HG03025 (cell line): ENCODE measurements around the gene ARRDC4.
"Not testable (repeated sequence)": the region's sequence is repeated elsewhere in the genome, so short reads cannot be mapped to it uniquely, and the experiment has no call there.

ENCODE experiments used
- ATAC-seq: cut with Tn5 transposase; IDR thresholded peaks from one replicate; pipeline ENCODE4 v1.9.1; 2021; ENCODE audit warnings: mild to moderate bottlenecking, moderate library complexity; ENCODE audit not compliant: unreplicated experiment, low FRiP score

Gene ARRDC4

GRCh38 chr15:97963779-97964178 lies 3.3 kb downstream of the ARRDC4 start:
- ATAC-seq: no peak

GRCh38 chr15:97966246-97966645 lies 5.7 kb downstream of the ARRDC4 start:
- ATAC-seq: no peak

DNA sequence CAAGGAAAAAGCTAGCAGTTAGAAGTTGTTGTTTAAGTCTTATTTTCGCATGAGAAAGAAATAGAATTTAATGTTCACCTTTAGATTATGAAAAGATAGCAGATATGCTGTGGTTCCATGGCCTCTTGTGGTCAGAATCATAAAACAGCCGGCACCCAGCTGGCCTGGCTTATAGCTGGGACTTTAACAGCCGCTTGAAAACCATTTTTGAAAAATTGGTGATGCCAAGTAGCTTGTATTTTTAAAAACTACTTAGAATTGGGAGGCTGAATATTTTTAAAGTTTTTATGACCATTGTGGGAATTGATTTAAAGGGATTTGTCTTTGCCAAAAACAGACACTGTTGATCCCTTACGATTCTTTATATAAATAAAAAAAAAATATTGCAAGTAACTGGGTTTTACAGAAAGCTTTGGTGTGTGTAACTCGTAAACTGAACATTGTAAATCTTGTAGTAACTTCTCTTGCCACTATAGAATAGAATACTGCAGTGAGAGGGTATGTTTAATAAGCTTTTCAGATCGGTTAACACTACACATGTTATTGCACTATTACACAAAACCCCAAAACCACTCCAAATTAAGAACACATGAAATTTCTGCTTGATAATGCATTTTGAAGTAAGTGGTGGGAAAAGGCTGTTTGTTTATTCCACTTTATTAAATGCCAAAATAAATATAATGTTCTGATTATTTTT lies 6.6 kb downstream of the ARRDC4 start:
- ATAC-seq: no peak

- no peak for ATAC-seq
Measured at GRCh38 chr15:97967881-97968280, 7.4 kb downstream of the ARRDC4 start.

- ATAC-seq: no peak
Measured at GRCh38 chr15:97968380-97968779, 7.9 kb downstream of the ARRDC4 start.

- ATAC-seq: no peak
Measured at GRCh38 chr15:97972366-97972765, 11.9 kb downstream of the ARRDC4 start.

DNA sequence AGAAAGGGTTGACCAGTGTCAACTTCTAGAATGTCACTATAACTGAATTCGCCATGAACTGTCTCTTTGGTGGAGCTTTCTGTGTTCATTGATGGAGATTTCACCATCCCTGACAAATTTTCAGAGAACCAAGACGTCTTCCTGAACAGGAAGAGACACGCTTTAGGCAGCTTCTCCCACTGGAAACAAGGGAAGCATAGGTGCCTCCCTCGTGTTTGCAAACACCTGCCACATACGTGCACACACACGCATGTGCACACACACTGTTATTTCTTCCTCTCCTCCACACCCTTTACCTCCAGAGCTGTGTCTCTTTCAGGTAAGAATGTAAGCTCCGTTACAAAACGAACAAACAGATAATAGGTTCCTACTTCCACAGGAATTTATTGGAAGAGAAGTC lies 15.6 kb downstream of the ARRDC4 start:
- ATAC-seq: no peak

- ATAC-seq: no peak
Measured at GRCh38 chr15:97976766-97977503, 16.4 kb downstream of the ARRDC4 start.

GRCh38 chr15:97977734-97978133 lies 17.2 kb downstream of the ARRDC4 start:
- ATAC-seq: no peak

DNA sequence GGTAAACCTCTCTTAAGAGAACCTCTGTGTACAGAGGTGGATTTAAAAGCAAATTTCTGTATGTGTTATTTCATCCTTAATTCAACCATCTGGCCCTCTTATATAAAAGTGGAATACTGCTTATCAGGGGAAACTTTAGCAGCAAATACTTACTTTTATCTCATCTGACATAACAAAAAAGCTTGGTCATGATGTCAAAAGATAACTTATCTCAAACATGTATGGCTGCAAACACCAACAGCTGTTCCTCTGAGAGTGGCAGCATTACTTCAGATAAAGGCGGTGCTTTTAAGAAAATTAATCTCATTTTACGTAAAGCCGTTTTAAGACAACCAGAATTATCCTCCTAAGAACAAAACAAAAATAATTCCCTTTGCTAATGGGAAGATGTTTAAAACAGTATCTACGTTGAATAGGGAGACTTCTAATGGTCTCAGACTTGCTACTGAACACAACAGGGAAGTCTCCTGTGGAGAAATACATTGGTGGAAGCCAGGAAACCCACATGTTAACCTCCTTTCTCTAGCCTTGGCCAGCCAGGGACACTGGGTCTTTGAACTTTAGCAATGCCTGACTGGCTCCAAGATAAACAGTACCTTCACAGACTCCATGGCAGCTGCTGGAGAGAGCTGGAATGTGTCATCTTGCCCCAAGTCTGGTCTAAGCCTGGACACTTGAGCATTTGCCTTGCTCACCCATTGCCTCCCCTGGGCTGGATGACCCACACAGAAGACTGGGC lies 18.1 kb downstream of the ARRDC4 start:
- no peak for ATAC-seq

- ATAC-seq: no peak
Measured at GRCh38 chr15:97979140-97979520, 18.6 kb downstream of the ARRDC4 start.

- no peak for ATAC-seq
Measured at GRCh38 chr15:97981058-97981457, 20.6 kb downstream of the ARRDC4 start.

DNA sequence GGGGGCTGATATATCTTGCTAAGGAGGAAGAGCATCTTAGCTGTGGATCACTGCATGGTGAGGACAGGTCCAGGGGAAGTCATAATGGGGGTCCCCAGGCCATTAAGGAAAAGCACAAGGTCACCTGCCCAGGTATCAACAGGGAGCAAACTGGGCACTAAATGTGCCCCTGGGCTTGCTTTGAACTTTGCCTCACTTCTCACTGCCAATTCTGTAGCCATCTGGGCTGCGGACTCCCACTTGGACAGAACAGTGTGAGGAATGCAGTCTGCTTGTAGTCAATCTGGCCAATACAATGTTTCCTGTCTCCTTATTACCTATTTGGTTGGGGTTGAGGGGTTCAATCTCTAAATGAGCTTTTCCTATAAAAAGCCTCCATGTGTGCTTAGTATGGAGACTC lies 21.3 kb downstream of the ARRDC4 start:
- ATAC-seq: no peak

DNA sequence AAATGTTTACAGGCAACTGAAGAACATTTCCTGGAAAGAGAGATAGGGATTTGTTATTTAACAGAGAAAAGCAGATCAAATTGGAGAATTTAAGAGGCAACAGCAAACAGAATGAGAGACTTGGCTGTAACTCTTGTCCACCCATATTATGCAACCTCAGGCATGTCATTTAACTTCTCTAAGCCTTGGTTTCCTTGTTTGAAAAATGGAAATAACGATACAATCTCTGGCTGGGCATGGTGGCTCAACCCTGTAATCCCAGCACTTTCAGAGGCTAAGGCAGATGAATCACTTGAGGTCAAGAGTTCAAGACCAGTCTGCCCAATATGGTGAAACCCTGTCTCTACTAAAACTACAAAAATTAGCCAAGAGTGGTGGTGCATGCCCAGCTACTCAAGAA lies 23.7 kb downstream of the ARRDC4 start:
- no peak for ATAC-seq

GRCh38 chr15:97985979-97986378 lies 25.5 kb downstream of the ARRDC4 start:
- not testable (repeated sequence) for ATAC-seq

- no peak for ATAC-seq
Measured at GRCh38 chr15:97986781-97987180, 26.3 kb downstream of the ARRDC4 start.

GRCh38 chr15:97989299-97989698 lies 28.8 kb downstream of the ARRDC4 start:
- no peak for ATAC-seq

DNA sequence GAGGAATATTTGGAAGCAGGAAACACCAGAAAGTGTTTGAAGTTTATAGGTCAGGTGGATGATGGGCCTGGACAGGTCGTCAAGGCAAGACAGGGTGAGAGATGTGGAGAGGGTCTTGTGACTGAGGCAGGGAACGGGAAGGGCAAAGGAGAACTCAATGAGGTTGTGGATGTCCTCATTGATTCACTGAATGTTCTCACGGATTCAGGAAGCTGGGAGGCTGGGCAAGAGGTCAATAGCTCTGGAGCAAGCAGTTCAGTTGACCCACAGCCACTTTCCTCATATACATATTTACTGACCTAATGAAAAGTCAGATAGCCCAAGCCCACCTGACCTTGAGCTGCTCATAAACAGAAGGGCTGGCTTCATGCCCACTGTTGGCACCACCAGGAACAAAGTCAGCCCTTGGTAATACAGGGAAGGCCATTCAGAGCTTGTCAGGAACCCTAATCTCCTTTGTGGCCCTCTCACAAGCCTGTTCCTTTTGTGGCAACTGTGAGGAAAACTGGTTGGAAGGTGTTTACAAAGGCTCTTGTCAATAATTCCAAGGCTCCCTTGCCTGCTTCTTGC lies 31.6 kb downstream of the ARRDC4 start:
- ATAC-seq: no peak

DNA sequence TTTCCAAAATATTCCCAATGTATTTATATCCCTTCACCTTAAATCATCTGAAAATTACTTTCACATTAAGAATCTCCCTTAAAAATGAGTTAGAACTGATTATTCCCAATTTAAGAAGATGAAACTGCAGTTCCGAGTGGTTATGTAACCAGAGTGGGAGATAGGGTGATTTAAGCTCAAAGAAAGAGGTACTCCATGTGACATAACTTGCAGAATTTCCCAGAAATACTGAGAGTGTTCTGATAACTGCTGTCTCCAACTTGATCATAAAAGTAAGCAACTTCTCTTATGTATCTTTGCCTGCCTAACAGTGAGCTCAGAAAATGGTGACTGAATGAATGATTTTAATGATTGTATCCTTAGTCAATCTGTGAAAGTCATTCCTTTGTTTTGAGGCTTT lies 32.3 kb downstream of the ARRDC4 start:
- no peak for ATAC-seq

GRCh38 chr15:97993310-97993738 lies 32.8 kb downstream of the ARRDC4 start:
- ATAC-seq: no peak

GRCh38 chr15:97994236-97994635 lies 33.7 kb downstream of the ARRDC4 start:
- ATAC-seq: no peak
